ENCODE measurements around the gene NEAT1. TPM values are rescaled to one million over a fixed set of nuclear protein-coding genes. Genes with fewer than 3 reads are reported as not detected.

NEAT1 gene
- total and polyA plus RNA-seq, 2 of the 8 experiments (the other 6 are each of a cell fraction or from before 2014, with no cell fraction given): 2.4 to 10.7 TPM

- WGBS, 2 experiments (ENCODE audit: extremely low coverage in 1 of 2, insufficient coverage in 1 of 2, insufficient read length in 1 of 2, insufficient replicate concordance in 2 of 2, low coverage in 1 of 2, low lambda C conversion rate in 2 of 2, missing lambda C conversion rate in 1 of 2): 90% methylated on average over 5 of the region's 5 CpGs; no CpG with 5 or more reads in 1 of the 2 experiments
- Histone ChIP-seq H3K4me3 (ENCODE audit: extremely low read depth in 1 of 4, insufficient read depth in 2 of 4, low read depth in 3 of 4, low read length in 4 of 4) (no peak overlapping the region), H3K4me2 (ENCODE audit: insufficient read depth in 1 of 2, low read depth in 2 of 2, low read length in 2 of 2) (no peak overlapping the region), H2BK20ac (ENCODE audit: low read length) (no peak overlapping the region), H3K4ac (replicated peaks; ENCODE audit: insufficient read length, low read depth, low read length) (no peak overlapping the region), H4K8ac (ENCODE audit: extremely low read depth, insufficient read depth, low read length) (no peak overlapping the region), H3K4me1 (replicated peaks in 1 of 4; ENCODE audit: control insufficient read depth in 3 of 4, insufficient read depth in 4 of 4, low read length in 3 of 4) (peaks cover 0 to 2% (median 2%) of the 10 kb centered on the region in 4 experiments; a peak in 5 of 7 replicates), H3K18ac (ENCODE audit: extremely low read depth, low read length) (no peak overlapping the region), H2BK12ac (ENCODE audit: low read depth, low read length) (no peak overlapping the region), H2BK120ac (replicated peaks; ENCODE audit: low read depth, low read length) (no peak overlapping the region), H2AK5ac (ENCODE audit: low read depth, low read length) (no peak overlapping the region), H2BK15ac (ENCODE audit: low read length) (no peak overlapping the region), H3K9me3 (ENCODE audit: insufficient read depth in 2 of 2, low read depth in 1 of 2, low read length in 1 of 2) (no peaks in the 10 kb centered on the region), H3K23me2 (ENCODE audit: low read depth, low read length) (no peaks in the 10 kb centered on the region), H3K27ac (ENCODE audit: low read depth, low read length) (no peak overlapping the region), H4K91ac (replicated peaks; ENCODE audit: insufficient read length, low read length) (no peak overlapping the region), H2AFZ (ENCODE audit: low read length) (no peak overlapping the region), H3K27me3 (replicated peaks in 1 of 4; ENCODE audit: control insufficient read depth in 3 of 4, extremely low read depth in 1 of 4, insufficient read depth in 3 of 4, low read length in 3 of 4) (no peaks in the 10 kb centered on the region), H4K20me1 (replicated peaks in 1 of 2; ENCODE audit: control insufficient read depth in 1 of 2, insufficient read depth in 2 of 2, low read length in 2 of 2) (peaks cover 0 to 10% of the 10 kb centered on the region in 2 experiments), H3K14ac (ENCODE audit: insufficient read length) (no peak overlapping the region), H3K9ac (replicated peaks in 1 of 4; ENCODE audit: extremely low read depth in 1 of 4, low read depth in 3 of 4, low read length in 3 of 4) (no peak overlapping the region), H3K23ac (ENCODE audit: insufficient read length) (no peak overlapping the region), H3K56ac (replicated peaks; ENCODE audit: insufficient read length, low read depth, low read length) (no peak overlapping the region), H3K79me1 (ENCODE audit: low read depth, low read length) (no peaks in the 10 kb centered on the region; the same call in 1 of the 2 replicates), H4K5ac (ENCODE audit: insufficient read length, low read depth, low read length) (no peak overlapping the region), H3K36me3 (ENCODE audit: control insufficient read depth in 2 of 4, insufficient read depth in 4 of 4, low read length in 3 of 4) (no peaks in the 10 kb centered on the region), H2BK5ac (ENCODE audit: low read depth, low read length) (no peak overlapping the region), H3K79me2 (ENCODE audit: control insufficient read depth in 1 of 2, insufficient read depth in 2 of 2, low read length in 2 of 2) (no peaks in the 10 kb centered on the region)
- CTCF ChIA-PET (ENCODE audit: partially characterized antibody): interaction anchor here (1.3 kb wide), 1 partner anchor 75 kb away, joined by 3 read pairs; no protein-coding TSS in a partner anchor
- no peak for FAIRE-seq
- POLR2A ChIA-PET (ENCODE audit: partially characterized antibody): interaction anchor here (1.1 to 2.8 kb wide), 2 partner anchors 9 to 78 kb away, joined by 4 to 9 read pairs; no protein-coding TSS in a partner anchor
- no peak for DNase-seq (ENCODE audit: low read depth in 1 of 2, low spot score in 2 of 2)
- TF ChIP-seq CEBPB (IDR thresholded peaks at IDR 0.05; ENCODE audit: low read depth, low read length) (no peak), RXRA (IDR thresholded peaks at IDR 0.05; ENCODE audit: insufficient read depth, low read depth, low read length) (no peak), CHD1 (IDR thresholded peaks at IDR 0.05; ENCODE audit: low read depth, low read length) (no peak), SIN3A (conservative IDR thresholded peaks at IDR 0.05 in 1 of 2, IDR thresholded peaks at IDR 0.05 in 1 of 2; ENCODE audit: low read depth in 1 of 2, low read length in 2 of 2) (no peak), SAP30 (IDR thresholded peaks at IDR 0.05; ENCODE audit: insufficient read depth, insufficient replicate concordance, low read length) (no peak)
Observed at GRCh38 chr11:65434667-65435410, 12.2 kb downstream of the NEAT1 start.

Data from H1 (cell line).